Stimulated activated CD4-positive, alpha-beta T cell treated with anti-CD3 and anti-CD28 coated beads, Interleukin-1b, Interleukin-23, amount 100 ng/mL, for 24 hours (primary cell): ENCODE data around the gene FGR.
A peak's percentile ranks its signal among the peaks of the same experiment; 100 is the strongest.

Experiments used
- DNase-seq, 4 experiments: peaks; one replicate each; pipeline ENCODE4 v3.0.0-alpha.2; 2020; ENCODE audit warnings: low read depth in 4 of 4, low spot score in 1 of 4

The FGR gene

DNA sequence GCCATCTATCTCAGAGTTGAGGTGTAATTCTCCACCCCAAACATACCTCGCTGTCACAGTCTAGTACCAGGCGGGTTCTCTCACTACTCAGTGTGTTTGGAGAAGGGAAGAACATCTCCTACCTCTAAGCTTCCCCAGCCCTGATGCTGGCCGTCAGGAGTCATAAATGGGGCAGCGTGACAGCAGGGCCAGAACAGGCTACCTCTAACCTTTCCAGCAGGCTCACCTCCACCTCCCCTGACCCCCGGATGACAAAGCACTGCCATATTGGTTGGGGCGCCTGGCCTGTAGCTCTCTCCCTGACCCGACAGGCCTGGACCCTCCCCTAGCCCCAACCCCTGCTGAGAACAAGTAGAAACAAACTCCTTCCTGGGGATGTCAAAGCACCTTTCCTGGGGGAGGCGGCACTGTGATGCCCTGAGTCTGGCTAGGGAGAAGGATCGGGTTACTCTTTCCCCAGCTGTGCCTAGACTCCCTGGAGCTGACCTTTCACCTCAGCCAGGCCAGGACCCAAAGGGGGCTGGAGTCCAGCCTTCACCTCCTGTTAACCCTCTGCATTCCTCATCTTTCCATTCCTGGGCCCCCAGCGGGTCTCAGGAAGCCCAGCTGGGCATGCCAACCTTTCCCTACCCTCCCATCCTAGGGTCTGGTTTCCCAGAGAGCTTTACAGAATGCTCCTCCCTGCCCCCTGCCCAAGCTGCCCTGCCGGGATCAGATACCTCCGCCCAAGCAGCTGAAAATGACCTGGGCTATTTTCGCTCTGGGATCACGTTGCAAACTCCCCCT lies 65.3 kb downstream of the FGR start:
- no peak for DNase-seq

DNA sequence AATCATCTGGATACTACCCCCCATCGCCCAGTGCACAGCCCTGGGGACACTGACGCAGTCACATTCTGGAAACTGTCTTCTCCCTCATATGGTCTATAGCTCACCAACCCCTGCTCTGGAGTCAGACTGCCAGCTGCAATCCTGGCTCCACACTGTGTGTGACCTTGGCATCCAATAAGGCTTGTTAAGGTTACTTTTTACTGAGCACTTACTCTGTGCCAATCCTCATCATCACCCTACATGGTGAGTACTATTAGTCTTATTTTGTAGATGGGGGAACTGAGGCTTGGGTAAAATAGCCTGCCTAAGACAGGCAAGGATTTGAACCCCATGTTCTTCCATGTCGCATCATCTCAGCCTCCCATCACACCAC lies 65.9 kb downstream of the FGR start:
- DNase-seq = no peak

DNA sequence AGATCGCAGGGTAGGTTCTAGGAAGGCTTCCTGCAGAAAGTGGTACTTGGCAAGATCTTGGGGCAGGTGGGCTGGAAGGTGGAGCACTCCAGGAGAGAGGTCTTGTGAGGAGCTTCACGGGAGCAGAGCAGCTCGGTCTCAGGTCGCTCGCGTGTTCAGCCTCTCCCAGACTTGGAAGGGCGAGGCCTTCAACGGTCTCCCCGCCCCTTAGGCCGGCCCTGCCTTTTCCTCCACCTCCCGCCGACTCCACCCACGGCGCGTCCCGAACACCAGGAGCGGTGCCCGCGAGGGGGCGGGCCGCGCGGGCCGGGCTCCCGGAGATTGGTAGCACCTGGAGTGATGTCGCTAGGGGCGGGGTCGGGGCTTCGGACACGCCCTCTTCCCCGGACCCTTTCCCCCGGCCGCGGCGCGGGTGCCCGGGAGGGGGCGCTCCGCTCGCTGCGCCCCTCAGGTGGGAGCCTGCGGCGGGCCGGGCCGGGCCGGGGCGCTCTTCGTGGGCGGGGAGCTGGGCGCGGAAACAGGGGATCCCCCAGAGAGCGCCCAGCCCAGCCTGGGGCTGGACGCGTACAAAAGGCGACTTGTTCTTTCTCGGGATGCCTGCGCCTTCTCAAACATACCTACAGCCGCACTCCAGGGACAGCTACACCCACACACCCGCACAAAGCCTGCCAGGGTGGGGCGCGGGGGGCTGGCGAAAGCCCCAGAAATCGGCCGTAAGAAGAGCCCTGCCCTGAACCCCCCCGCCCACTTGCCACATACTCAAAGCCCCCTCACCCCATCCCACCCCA lies 66.5 kb downstream of the FGR start:
- DNase-seq = peak; percentile 64 to 96 (median 83)

DNA sequence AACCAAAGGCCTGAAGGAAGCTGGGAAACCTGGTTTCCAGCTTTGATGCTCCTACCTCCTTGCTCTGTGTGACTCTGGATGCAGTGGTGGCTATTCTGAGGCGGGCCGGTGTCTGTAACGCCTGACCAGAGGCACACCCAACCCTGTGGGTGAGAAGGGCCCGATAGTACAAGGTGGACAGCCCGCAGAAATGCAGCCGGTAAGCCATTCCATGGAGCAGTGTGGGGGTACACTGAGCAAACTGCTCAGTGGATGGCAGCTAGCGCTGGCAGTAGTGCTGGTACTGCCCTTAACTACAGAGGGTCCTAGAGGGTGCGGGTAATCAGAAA lies 67.0 kb downstream of the FGR start:
- DNase-seq = no peak

DNA sequence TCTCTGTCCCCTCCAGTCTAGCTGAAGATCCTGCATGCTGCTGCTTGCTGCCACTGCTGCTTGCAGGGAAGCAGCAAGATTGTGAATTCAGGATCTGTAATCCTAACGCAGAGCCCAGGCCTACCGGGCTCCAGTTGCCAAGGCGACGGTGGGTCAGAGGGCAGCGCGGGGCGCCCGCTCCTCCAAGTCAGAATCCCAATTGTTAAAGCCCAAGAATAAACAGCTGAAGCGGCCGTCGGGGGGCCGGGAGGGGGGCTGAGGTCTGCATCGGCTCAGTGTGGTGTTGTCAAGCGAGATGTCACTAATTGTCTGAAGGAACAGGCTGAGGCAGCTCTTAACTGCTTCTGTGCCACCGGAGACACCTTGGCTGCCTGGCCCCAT lies 67.8 kb downstream of the FGR start:
- no peak for DNase-seq

DNA sequence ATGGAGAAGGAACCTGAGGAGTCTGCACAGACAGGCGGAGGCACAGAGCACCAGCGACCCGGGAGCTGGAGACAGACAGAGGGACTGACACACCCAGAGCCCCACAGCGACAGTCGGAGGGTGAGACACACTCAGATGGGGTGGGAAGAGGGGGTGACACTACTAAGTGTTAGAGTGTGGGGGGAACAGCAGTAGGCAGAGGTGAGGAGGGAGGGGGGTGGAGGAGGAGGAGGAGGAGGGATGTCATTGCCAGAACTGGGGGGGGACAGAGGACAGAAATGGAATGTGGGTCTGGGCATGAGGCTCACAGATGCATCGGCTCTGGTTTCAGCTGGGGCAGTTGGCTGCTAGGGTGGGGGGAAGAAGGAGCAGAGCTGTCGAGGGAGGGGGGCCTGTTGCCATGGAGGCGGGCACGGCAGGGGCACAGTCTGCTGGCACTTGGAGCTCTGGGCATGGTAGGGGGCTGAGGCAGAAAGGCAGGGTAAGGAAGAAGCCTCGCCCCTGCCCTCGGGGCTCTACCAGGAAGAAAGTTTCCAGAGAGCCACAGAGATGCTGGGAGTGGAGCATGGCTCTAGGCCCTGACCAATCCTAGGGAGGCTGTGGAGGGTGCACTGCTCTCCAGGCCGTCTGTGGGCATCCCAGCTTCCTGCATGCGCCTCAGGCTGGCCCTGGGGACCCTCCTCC lies 68.4 kb downstream of the FGR start:
- DNase-seq = no peak

DNA sequence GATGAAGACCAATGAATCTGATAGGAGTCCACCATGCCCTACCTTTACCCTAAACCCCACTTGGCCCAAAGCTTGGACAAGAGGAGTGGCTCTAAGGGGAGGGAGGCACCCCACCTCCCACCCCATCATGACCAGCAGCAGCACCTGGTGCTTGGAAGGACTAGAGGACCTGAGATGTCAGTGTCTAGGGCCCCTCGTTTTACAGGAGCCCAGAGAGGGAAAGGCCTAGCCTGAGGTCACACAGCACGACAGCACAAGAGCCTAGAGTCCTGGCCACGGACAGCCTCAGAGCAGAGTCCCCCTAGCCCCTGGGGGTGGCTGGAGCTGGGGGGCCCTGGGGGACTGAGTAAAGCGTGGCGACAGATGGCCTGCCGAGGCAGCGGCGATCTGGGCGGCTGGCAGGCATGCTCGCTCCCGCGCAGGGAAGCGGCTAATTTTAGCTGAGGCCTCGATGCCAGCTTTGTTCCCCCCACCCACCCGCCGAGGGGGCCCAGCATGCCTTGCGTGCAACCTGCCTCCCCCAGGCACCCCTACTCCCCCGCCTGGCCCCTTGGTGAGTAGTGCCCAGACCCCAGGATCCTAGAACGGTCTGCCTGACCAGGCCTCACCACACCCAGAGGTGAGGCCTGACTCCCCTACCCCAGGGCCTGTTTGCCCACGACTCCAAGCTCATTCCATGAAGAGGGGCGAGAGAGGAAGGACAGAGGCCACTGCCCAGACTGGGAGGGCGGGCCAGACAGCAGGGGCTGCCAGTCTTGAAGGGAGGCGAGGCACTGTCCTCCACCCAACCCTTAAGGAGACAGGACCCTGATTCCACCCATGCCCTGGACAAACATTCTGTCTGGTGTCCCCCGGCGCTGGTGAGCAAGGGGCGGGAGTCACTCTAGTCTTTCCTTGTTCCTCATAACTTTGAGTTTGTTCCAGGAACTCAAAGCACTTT lies 70.0 kb downstream of the FGR start:
- no peak for DNase-seq

DNA sequence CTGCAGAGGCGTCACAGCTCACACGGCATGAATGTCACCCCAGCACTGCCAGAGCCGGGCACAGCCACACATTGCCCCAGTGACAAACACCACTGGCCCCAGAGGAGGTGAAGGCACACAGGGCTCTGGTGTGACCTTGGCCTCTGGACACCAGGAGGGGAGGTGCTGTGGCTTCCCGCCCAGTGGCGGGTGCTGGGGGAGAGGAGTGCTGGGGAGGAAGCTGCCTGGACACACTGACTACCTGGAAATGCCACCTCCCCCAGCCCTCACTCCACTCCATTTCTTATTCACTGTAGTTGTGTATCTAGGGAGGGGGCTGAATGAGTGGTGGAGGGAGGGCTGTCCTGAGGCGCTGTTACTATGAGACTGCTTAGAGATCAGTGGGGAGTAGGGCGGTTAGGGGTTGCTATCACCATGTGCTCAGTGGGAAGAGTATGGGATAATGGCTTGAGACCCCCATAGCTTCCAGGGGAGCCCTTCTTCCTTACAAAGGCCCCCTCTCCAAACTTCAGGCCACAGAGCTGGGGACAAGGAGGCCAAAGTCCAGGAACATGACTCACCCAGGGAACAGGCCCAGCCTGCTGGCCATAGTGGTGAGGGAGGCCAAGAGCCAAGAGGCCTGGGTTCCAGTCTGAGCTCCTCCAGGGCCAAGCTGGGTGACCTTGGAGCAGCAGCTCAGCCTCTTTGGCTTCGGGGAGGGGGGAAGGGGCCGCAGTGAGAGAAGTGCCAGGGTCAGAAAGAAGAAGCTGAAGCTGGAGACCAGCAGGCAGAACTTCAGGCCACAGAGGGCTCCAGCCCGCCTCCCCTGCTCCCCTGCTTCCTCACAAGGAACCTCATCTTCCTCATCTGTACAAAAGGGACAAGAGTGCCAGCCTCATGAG lies 71.2 kb downstream of the FGR start:
- DNase-seq = no peak

DNA sequence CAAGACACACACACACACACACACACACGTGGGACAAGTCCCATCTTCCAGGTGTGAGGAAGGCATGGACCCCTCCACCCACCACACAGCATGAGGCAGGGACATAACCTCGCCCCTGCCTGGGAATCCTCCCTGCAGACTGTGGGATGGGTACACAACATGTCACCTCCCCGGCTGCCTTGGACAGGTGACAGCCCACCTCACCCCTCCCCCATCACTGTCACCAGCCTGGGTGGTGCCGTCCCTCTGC lies 71.7 kb downstream of the FGR start:
- no peak for DNase-seq

DNA sequence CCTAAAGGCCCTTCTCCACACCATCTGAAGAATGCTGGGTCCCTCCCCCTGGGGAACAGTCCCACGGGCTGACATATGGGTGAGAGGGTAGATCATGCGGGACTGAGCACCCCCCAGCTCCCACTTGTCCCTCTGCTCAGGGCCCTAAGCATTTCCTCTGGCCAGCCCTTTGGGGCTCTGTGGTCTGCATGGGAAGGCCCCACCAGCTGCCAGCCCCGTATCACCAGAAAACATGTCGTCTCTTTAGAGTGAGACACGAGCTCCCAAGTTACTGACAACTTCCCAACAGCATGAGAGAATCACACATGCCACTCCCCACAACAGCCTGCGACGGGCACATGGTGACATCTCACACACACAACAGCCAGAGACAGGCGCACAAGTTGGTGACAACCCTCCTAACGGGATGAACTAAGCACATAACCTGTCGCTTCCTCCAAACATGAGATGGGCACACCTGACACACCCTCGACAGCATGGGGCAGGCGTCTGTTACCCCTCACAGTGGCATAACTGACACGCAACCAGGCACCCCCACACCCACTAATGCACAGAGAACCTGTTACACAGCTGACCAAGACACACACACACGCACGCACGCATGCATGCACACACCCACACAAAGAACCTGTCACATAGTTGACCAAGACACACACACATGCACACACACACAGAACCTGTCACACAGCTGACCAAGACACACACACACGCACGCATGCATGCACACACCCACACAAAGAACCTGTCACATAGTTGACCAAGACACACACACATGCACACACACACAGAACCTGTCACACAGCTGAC lies 72.2 kb downstream of the FGR start:
- DNase-seq = no peak
